AG04450 (cell line): Measurements from ENCODE around the gene SLIT3. TPM values are rescaled to one million over a fixed set of nuclear protein-coding genes. Genes with fewer than 3 reads are reported as not detected.

ENCODE experiments used
- CTCF ChIA-PET: fragments of 300-600, 350-600 bp; formaldehyde crosslinking; extraction: SDS; loops from one replicate; lab custom pipeline; 2022; ENCODE audit warnings: antibody characterized with exemption, inconsistent platforms; lab: Charles Lee
- POLR2A ChIA-PET: fragments of 350-600 bp; formaldehyde crosslinking; extraction: SDS; loops from one replicate; lab custom pipeline; 2021; ENCODE audit warnings: antibody characterized with exemption, inconsistent platforms; lab: Yijun Ruan, JAX
- DNase-seq: peaks from one replicate; pipeline ENCODE4 v3.0.0-alpha.2; 2011; ENCODE audit warnings: low read depth, low spot score
- H3K27ac ChIP-seq: one replicate; pipeline ENCODE4 v1.5.1; 2012; ENCODE audit warnings: low read depth, low read length, control low read depth
- H3K27me3 ChIP-seq: one replicate; pipeline ENCODE4 v1.6.0; 2012; ENCODE audit warnings: low read length; ENCODE audit not compliant: control insufficient read depth, insufficient read depth
- H3K4me3 ChIP-seq: 2 replicates; pipeline ENCODE4 v1.5.1; 2011; ENCODE audit warnings: mild to moderate bottlenecking, low read depth, low read length, control low read depth
- H3K9me3 ChIP-seq: 2 replicates; pipeline ENCODE4 v1.5.1; 2012; ENCODE audit warnings: low read length; ENCODE audit not compliant: control insufficient read depth, insufficient read depth
- CTCF ChIP-seq: IDR thresholded peaks from 2 replicates; pipeline ENCODE4 v1.5.1; 2011; ENCODE audit warnings: low read depth, low read length, control low read depth, inconsistent platforms
- polyA plus RNA-seq: library from polyadenylated mRNA; depleted of rRNA; stranded (reverse); fragments of >200 nt; gene quantifications from 2 replicates; pipeline ENCODE4 v1.2.3, GENCODE V29; 2011

Gene SLIT3
- polyA plus RNA-seq, 1 experiment, result 0.26 TPM

GRCh38 chr5:169099801-169100734 lies 200.9 kb downstream of the SLIT3 start:
- POLR2A ChIA-PET, result no interaction called here
- H3K27ac ChIP-seq, result no peak overlapping the region
- TF ChIP-seq CTCF, result no peak
- no peak for DNase-seq
- H3K27me3 ChIP-seq, result no peaks in the 10 kb centered on the region
- no peak overlapping the region for H3K4me3 ChIP-seq
- no peaks in the 10 kb centered on the region; the same call in 1 of the 2 replicates for H3K9me3 ChIP-seq
- CTCF ChIA-PET, result no interaction called here

GRCh38 chr5:169098331-169099121 lies 202.4 kb downstream of the SLIT3 start:
- no peak for TF ChIP-seq CTCF
- no peak overlapping the region for H3K4me3 ChIP-seq
- H3K27ac ChIP-seq, result no peak overlapping the region
- ChIA-PET POLR2A (no interaction called here), CTCF (interaction anchor here (0.8 kb wide), 1 partner anchor 10 kb away, joined by 3 read pairs; no protein-coding TSS in a partner anchor)
- no peaks in the 10 kb centered on the region for H3K27me3 ChIP-seq
- H3K9me3 ChIP-seq, result no peaks in the 10 kb centered on the region; the same call in 1 of the 2 replicates
- no peak for DNase-seq

GRCh38 chr5:169097374-169098326 lies 203.3 kb downstream of the SLIT3 start:
- no peaks in the 10 kb centered on the region for H3K27me3 ChIP-seq
- H3K4me3 ChIP-seq, result no peak overlapping the region
- H3K27ac ChIP-seq, result no peak overlapping the region
- H3K9me3 ChIP-seq, result no peaks in the 10 kb centered on the region
- ChIA-PET POLR2A (no interaction called here), CTCF (interaction anchor here (0.8 kb wide), 1 partner anchor 9 kb away, joined by 3 read pairs; no protein-coding TSS in a partner anchor)
- no peak for TF ChIP-seq CTCF
- DNase-seq, result no peak

- H3K27me3 ChIP-seq, result no peaks in the 10 kb centered on the region
- CTCF ChIA-PET, result no interaction called here
Observed at GRCh38 chr5:169095976-169096375, 205.0 kb downstream of the SLIT3 start.

More at GRCh38 chr5:169095976-169096375, 205.0 kb downstream of the SLIT3 start:
- DNase-seq, result no peak
- no peak overlapping the region for H3K27ac ChIP-seq
- TF ChIP-seq CTCF, result no peak
- no peak overlapping the region for H3K4me3 ChIP-seq
- POLR2A ChIA-PET, result no interaction called here
- 0 out of 2 replicates have a peak, but pooled peaks cover 2% of the 10 kb centered on the region for H3K9me3 ChIP-seq
